Heart left ventricle (tissue), 16 donors: ENCODE data around the gene CPXM2. TPM values are rescaled to one million over a fixed set of nuclear protein-coding genes. Genes with fewer than 3 reads are reported as not detected.
A peak's percentile ranks its signal among the peaks of the same experiment; 100 is the strongest.

Experiments
- ATAC-seq, 4 donors: fragments of 200-7000 bp; cut with Tn5 transposase; one replicate each; pipeline ENCODE4 v1.9.1; 2020 to 2022; ENCODE audit warnings: moderate library complexity in 4 of 4, mild to moderate bottlenecking in 3 of 4, moderate number of reproducible peaks in 1 of 4
- DNase-seq, 5 donors: peaks; one replicate each; pipeline ENCODE4 v3.0.0-alpha.2; 2020
- H3K27ac ChIP-seq, 12 donors: fragments of 200-600 bp; sonication (generic) in 4 of 12; one replicate each; pipeline versions ENCODE4 v1.5.0 to v1.8.0; 2016 to 2022; ENCODE audit warnings: mild to moderate bottlenecking in 2 of 12
- H3K27me3 ChIP-seq, 9 donors: fragments of 200-600 bp; sonication (generic) in 2 of 9; one replicate each; pipeline versions ENCODE4 v1.5.1 to v1.8.0; 2016 to 2022; ENCODE audit warnings: mild to moderate bottlenecking in 3 of 9
- H3K36me3 ChIP-seq, 9 donors: fragments of 200-600 bp; sonication (generic) in 2 of 9; one replicate each; pipeline versions ENCODE4 v1.5.0 to v1.8.0; 2018 to 2022; ENCODE audit warnings: mild to moderate bottlenecking in 2 of 9
- H3K4me1 ChIP-seq, 12 donors: fragments of 200-600 bp; sonication (generic) in 4 of 12; one replicate each; pipeline versions ENCODE4 v1.5.0 to v1.8.0; 2016 to 2022; ENCODE audit warnings: mild to moderate bottlenecking in 3 of 12
- H3K4me3 ChIP-seq, 12 donors: fragments of 200-600 bp; sonication (generic) in 4 of 12; one replicate each; pipeline versions ENCODE4 v1.5.0 to v1.8.0; 2017 to 2022; ENCODE audit warnings: mild to moderate bottlenecking in 9 of 12, moderate library complexity in 4 of 12
- H3K9me3 ChIP-seq, 12 donors: fragments of 200-600 bp; sonication (generic) in 4 of 12; one replicate each; pipeline versions ENCODE4 v1.5.0 to v1.8.0; 2016 to 2022; ENCODE audit warnings: mild to moderate bottlenecking in 1 of 12
- CTCF ChIP-seq, 12 donors: fragments of 200-600 bp; sonication (generic) in 4 of 12; IDR thresholded peaks; one replicate each; pipeline versions ENCODE4 v1.5.0 to v1.8.0; 2018 to 2022; ENCODE audit warnings: antibody characterized with exemption in 12 of 12, mild to moderate bottlenecking in 5 of 12
- POLR2A ChIP-seq, 2 donors: fragments of 450-650 bp; IDR thresholded peaks; one replicate each; pipeline ENCODE4 v1.6.1; 2017; ENCODE audit warnings: antibody characterized with exemption in 2 of 2, mild to moderate bottlenecking in 2 of 2, moderate library complexity in 2 of 2
- WGBS, 4 donors: extraction: QIAGEN DNeasy Blood & Tissue Kit in 2 of 4; methylation state at CpG; one replicate each; pipeline versions ENCODE4 v1.1.5 to v1.1.7; 2013 to 2018; 5-methylcytosine and 5-hydroxymethylcytosine counted together
- intact Hi-C, 10 donors: fragments of 100-400 bp; cut with DNase I; formaldehyde crosslinking; loops; one replicate each; pipeline versions ENCODE4 v1.11.1 to v1.14.2; 2022
- polyA plus RNA-seq, 2 donors: library from polyadenylated mRNA; stranded (reverse); fragments of 200-250 nt; gene quantifications; one replicate each; pipeline ENCODE4 v1.2.3, GENCODE V29; 2013
- total RNA-seq, 9 donors: library from RNA; depleted of rRNA in 2 of 9; stranded (reverse); fragments of >200 nt in 2 of 9; fragmentation: NEBNext Ultra II Directional in 3 of 9; extraction: Animal tissue kit (Norgen Biotek cat#: 25700) in 3 of 9; gene quantifications; one replicate each; pipeline versions ENCODE4 v1.1.0 to v1.2.4, GENCODE V29; 2016 to 2023
- donor health status: ischemic (EF 13 %, LVEDD 7.1; RV severe dilation, severe dysfunction).
- donor health status: healthy with polysubstance abuse.
- donor health status: DM: no; HTN: yes; CAD: no.
- donor health status: DM: no; HTN: no; CAD: no.
- donor health status: ischemic (EF 25% LVEDD 6.9; RV normal size, moderate dysfunction).
- donor health status: ischemic (EF 25% LVEDD 5.7; RV mildly dilated, moderate dysfunction).
- donor health status: healthy.
- donor health status: DM: yes; HTN: yes; CAD: no.
- donor health status: ischemic (EF 35%, LVEDD 5.7; RV mildly dilated, moderate dysfunction).
- donor health status: nonischemic (EF 11% LVEDD 7.7; RV severe dilation, severe dysfunction).
- donor health status: DM: yes; HTN: yes; CAD: no.
- donor health status: PGD.
- donor health status: ischemic (EF 29% LVEDD 5.4; RV normal size, mild dysfunction).
- donor health status: nonischemic (EF 23%, LVEDD 6.1; RV moderate dilation, normal function).

Gene CPXM2
- total and polyA plus RNA-seq, 11 donors: 1.1 to 23.2 (median 4.2) TPM

GRCh38 chr10:123838596-123839310 lies 52.9 kb downstream of the CPXM2 start:
- Histone ChIP-seq H3K9me3 (no peaks in the 10 kb centered on the region), H3K27me3 (peaks cover 0 to 3% (median 0%) of the 10 kb centered on the region in 9 donors), H3K4me3 (no peak overlapping the region), H3K27ac (no peak overlapping the region), H3K36me3 (no peaks in the 10 kb centered on the region), H3K4me1 (no peaks in the 10 kb centered on the region)
- TF ChIP-seq CTCF (IDR thresholded peaks at IDR 0.05) (no peak), POLR2A (IDR thresholded peaks at IDR 0.05) (no peak)
- WGBS, 4 donors: 81 to 88% (median 85%) methylated on average over 12 to 13 of the region's 13 CpGs
- ATAC-seq (no peak), DNase-seq (no peak)
- intact Hi-C loops: no loop called here

- H3K4me3 ChIP-seq: no peak overlapping the region
- no peaks in the 10 kb centered on the region for H3K36me3 ChIP-seq
- peaks cover 0 to 8% (median 0%) of the 10 kb centered on the region in 9 donors for H3K27me3 ChIP-seq
- H3K9me3 ChIP-seq: no peaks in the 10 kb centered on the region
- no peak overlapping the region for H3K27ac ChIP-seq
- ATAC-seq (no peak), DNase-seq (no peak)
- H3K4me1 ChIP-seq: no peaks in the 10 kb centered on the region
- TF ChIP-seq POLR2A (IDR thresholded peaks at IDR 0.05): no peak
- TF ChIP-seq CTCF (IDR thresholded peaks at IDR 0.05): no peak
- intact Hi-C loops: no loop called here
- 93 to 96% (median 94%) methylated on average over 6 of the region's 6 CpGs for WGBS, 4 donors
These were observed 53.9 kb downstream of the CPXM2 start for GRCh38 chr10:123837756-123838155.

GRCh38 chr10:123836418-123837145 lies 55.0 kb downstream of the CPXM2 start:
- Histone ChIP-seq H3K9me3 (no peaks in the 10 kb centered on the region), H3K36me3 (no peaks in the 10 kb centered on the region), H3K27ac (peak overlapping the region in 1 of 12 donors; percentile 74), H3K27me3 (peaks cover 0 to 8% (median 0%) of the 10 kb centered on the region in 9 donors), H3K4me1 (no peaks in the 10 kb centered on the region), H3K4me3 (no peak overlapping the region)
- TF ChIP-seq POLR2A (IDR thresholded peaks at IDR 0.05) (no peak), CTCF (IDR thresholded peaks at IDR 0.05) (no peak)
- DNase-seq (no peak), ATAC-seq (no peak)
- 76 to 79% (median 78%) methylated on average over 6 of the region's 6 CpGs for WGBS, 4 donors
- intact Hi-C loops: no loop called here

GRCh38 chr10:123835575-123835974 lies 56.0 kb downstream of the CPXM2 start:
- intact Hi-C loops: no loop called here
- Histone ChIP-seq H3K4me1 (no peaks in the 10 kb centered on the region), H3K36me3 (no peaks in the 10 kb centered on the region), H3K4me3 (no peak overlapping the region), H3K27ac (peak overlapping the region in 1 of 12 donors; percentile 74), H3K27me3 (peaks cover 0 to 8% (median 0%) of the 10 kb centered on the region in 9 donors), H3K9me3 (no peaks in the 10 kb centered on the region)
- WGBS, 4 donors: 56 to 66% (median 61%) methylated on average over 5 of the region's 5 CpGs
- no peak for ATAC-seq
- TF ChIP-seq CTCF (IDR thresholded peaks at IDR 0.05): no peak
- TF ChIP-seq POLR2A (IDR thresholded peaks at IDR 0.05): no peak
- no peak for DNase-seq
